GM12878 (cell line): ENCODE measurements around the gene CSMD2. TPM values are rescaled to one million over a fixed set of nuclear protein-coding genes. Genes with fewer than 3 reads are reported as not detected.

Experiments
- ATAC-seq: fragments of 200-7000 bp; cut with Tn5 transposase; 3 replicates; pipeline ENCODE4 v1.9.1; 2020; ENCODE audit warnings: mild to moderate bottlenecking, moderate library complexity
- BruUV-seq: library from RNA; stranded (reverse); fragments of 400-500 nt; replicated peaks from 2 replicates; lab custom pipeline; 2021; lab: Mats Ljungman, UMichigan
- CTCF ChIA-PET: fragments of 300-600 bp; sonication (Branson Sonifier 250); formaldehyde crosslinking; extraction: SDS; loops from one replicate; lab custom pipeline; 2021; ENCODE audit warnings: inconsistent platforms; lab: Yijun Ruan, JAX
- POLR2A ChIA-PET: fragments of 350-600 bp; formaldehyde crosslinking; extraction: SDS; loops from one replicate; lab custom pipeline; 2021; ENCODE audit warnings: inconsistent platforms; lab: Charles Lee
- RAD21 ChIA-PET: fragments of 300-600 bp; sonication (Branson Sonifier 250); formaldehyde crosslinking; loops from one replicate; lab custom pipeline; 2023; ENCODE audit warnings: antibody characterized with exemption; ENCODE audit not compliant: unreplicated experiment; lab: Charles Lee
- SMC1A ChIA-PET: fragments of 300-600 bp; sonication (Branson Sonifier 250); formaldehyde crosslinking; loops from one replicate; lab custom pipeline; 2023; ENCODE audit not compliant: unreplicated experiment, uncharacterized antibody; lab: Charles Lee
- DNase-seq: peaks from one replicate; pipeline ENCODE4 v3.0.0-alpha.2; 2011; ENCODE audit warnings: low read depth, low spot score
- FAIRE-seq: peaks from 3 replicates; lab custom pipeline; 2011; peaks lifted over from hg19 to GRCh38; lab: Jason Lieb, UNC
- H2AFZ ChIP-seq: 2 replicates; pipeline ENCODE4 v1.6.0; 2011; ENCODE audit warnings: low read depth, low read length, control low read depth; ENCODE audit not compliant: control insufficient read depth
- H3K27ac ChIP-seq: 2 replicates; pipeline ENCODE4 v1.5.1; 2011; ENCODE audit warnings: control low read depth; ENCODE audit not compliant: control insufficient read depth, insufficient read depth
- H3K27me3 ChIP-seq, 2 experiments: replicated peaks in 1 of 2; 2 replicates each; pipeline versions ENCODE4 v1.6.0 to v1.6.1; 2011; ENCODE audit warnings: low read length in 1 of 2; ENCODE audit not compliant: control insufficient read depth in 2 of 2, insufficient read depth in 2 of 2
- H3K36me3 ChIP-seq, 2 experiments: 2 replicates each; pipeline ENCODE4 v1.5.1; 2011; ENCODE audit warnings: low read length in 1 of 2; ENCODE audit not compliant: control insufficient read depth in 2 of 2, insufficient read depth in 2 of 2
- H3K4me1 ChIP-seq: 2 replicates; pipeline ENCODE4 v1.6.1; 2011; ENCODE audit warnings: mild to moderate bottlenecking, low read length, moderate library complexity, mixed read lengths; ENCODE audit not compliant: control insufficient read depth, insufficient read depth
- H3K4me2 ChIP-seq: 2 replicates; pipeline ENCODE4 v1.6.0; 2011; ENCODE audit warnings: control low read depth; ENCODE audit not compliant: control insufficient read depth, insufficient read depth
- H3K4me3 ChIP-seq: fragments of 200-600 bp; sonication (generic); 2 replicates; pipeline ENCODE4 v1.5.1; 2016
- H3K79me2 ChIP-seq: 2 replicates; pipeline ENCODE4 v1.6.0; 2011; ENCODE audit warnings: low read length; ENCODE audit not compliant: control insufficient read depth, insufficient read depth
- H3K9ac ChIP-seq: 2 replicates; pipeline ENCODE4 v1.8.0; 2011; ENCODE audit warnings: low read length, control low read depth, mixed read lengths; ENCODE audit not compliant: control insufficient read depth, insufficient read depth
- H3K9me3 ChIP-seq: replicated peaks from 3 replicates; pipeline ENCODE4 v1.5.1; 2011; ENCODE audit warnings: mild to moderate bottlenecking, low read length; ENCODE audit not compliant: control insufficient read depth, insufficient read depth
- H4K20me1 ChIP-seq: 2 replicates; pipeline ENCODE4 v1.6.0; 2011; ENCODE audit not compliant: control insufficient read depth, insufficient read depth
- BCL11A ChIP-seq: IDR thresholded peaks from 2 replicates; pipeline ENCODE4 v1.6.1; 2011; ENCODE audit warnings: low read depth, low read length
- CREB1 ChIP-seq: IDR thresholded peaks from 2 replicates; pipeline ENCODE4 v1.6.1; 2012; ENCODE audit warnings: low read depth, mild to moderate bottlenecking, inconsistent platforms
- E4F1 ChIP-seq: fragments of 450-650 bp; IDR thresholded peaks from 2 replicates; pipeline ENCODE4 v1.6.1; 2018; ENCODE audit warnings: borderline replicate concordance, mild to moderate bottlenecking; ENCODE audit not compliant: partially characterized antibody
- HDAC6 ChIP-seq: fragments of 200-600 bp; sonication (generic); IDR thresholded peaks from one replicate; pipeline ENCODE4 v1.8.0; 2017; ENCODE audit warnings: antibody characterized with exemption; ENCODE audit not compliant: unreplicated experiment
- JUNB ChIP-seq: IDR thresholded peaks from 2 replicates; pipeline ENCODE4 v1.6.1; 2016; ENCODE audit warnings: antibody characterized with exemption, mild to moderate bottlenecking
- LARP7 ChIP-seq: fragments of 450-650 bp; IDR thresholded peaks from 2 replicates; pipeline ENCODE4 v1.6.1; 2017; ENCODE audit warnings: mild to moderate bottlenecking
- MTA3 ChIP-seq: IDR thresholded peaks from 2 replicates; pipeline ENCODE4 v1.6.1; 2012; ENCODE audit warnings: low read length, inconsistent platforms, borderline replicate concordance
- NKRF ChIP-seq: fragments of 450-650 bp; conservative IDR thresholded peaks from 2 replicates; pipeline ENCODE4 v1.6.1; 2017; ENCODE audit warnings: mild to moderate bottlenecking, moderate library complexity
- PAX8 ChIP-seq: fragments of 450-650 bp; IDR thresholded peaks from 2 replicates; pipeline ENCODE4 v1.6.1; 2017; ENCODE audit warnings: mild to moderate bottlenecking, moderate library complexity
- SMC3 ChIP-seq: IDR thresholded peaks from 2 replicates; pipeline ENCODE4 v1.6.1; 2011; ENCODE audit warnings: low read length, improper control_type of control experiment, borderline replicate concordance
- SP1 ChIP-seq: IDR thresholded peaks from one replicate; pipeline ENCODE4 v1.6.1; 2011; ENCODE audit warnings: low read depth, low read length
- TCF12 ChIP-seq: IDR thresholded peaks from 2 replicates; pipeline ENCODE4 v1.6.1; 2011; ENCODE audit warnings: low read depth, mild to moderate bottlenecking, low read length
- ZBTB40 ChIP-seq: fragments of 450-650 bp; IDR thresholded peaks from 2 replicates; pipeline ENCODE4 v1.6.1; 2016; ENCODE audit warnings: mild to moderate bottlenecking, moderate library complexity, borderline replicate concordance
- whole genome bisulfite sequencing: methylation state at CpG from one replicate; pipeline ENCODE4 v1.1.6; 2016; ENCODE audit warnings: low lambda C conversion rate; ENCODE audit not compliant: insufficient replicate concordance, insufficient coverage; ENCODE audit errors: missing lambda C conversion rate; 5-methylcytosine and 5-hydroxymethylcytosine counted together
- in situ Hi-C: fragments of 300-500 bp; cut with MboI; formaldehyde crosslinking; loops from 9 replicates; pipeline ENCODE4 v1.14.3; 2018; ENCODE audit warnings: mixed read lengths
- intact Hi-C: fragments of 100-400 bp; cut with micrococcal nuclease; formaldehyde crosslinking; loops from one replicate; pipeline ENCODE4 v1.14.2; 2022; ENCODE audit not compliant: unreplicated experiment
- polyA plus RNA-seq, 11 experiments: library from polyadenylated mRNA; depleted of rRNA in 4 of 11; unstranded in 6 of 11; stranded (reverse) in 5 of 11; fragments of >200 nt; fragmentation: Nextera tagmentation in 4 of 11; fragmentation: Illumina TruSeq in 1 of 11; extraction: Ambion mirVana in 4 of 11; extraction: Trizol in 1 of 11; gene quantifications; 1 replicate in 1 of 11; 2 replicates in 10 of 11; pipeline versions ENCODE4 v1.2.1 to v1.2.3, GENCODE V29; 2011 to 2016; ENCODE audit warnings: inconsistent platforms in 2 of 11, missing spikeins in 2 of 11, low read depth in 1 of 11
- total RNA-seq, 4 experiments: library from RNA; depleted of rRNA in 3 of 4; stranded (reverse); fragments of >200 nt in 3 of 4; fragmentation: Illumina TruSeq in 1 of 4; extraction: Trizol in 1 of 4; gene quantifications; 2 replicates each; pipeline versions ENCODE4 v1.2.1 to v1.2.3, GENCODE V29; 2013 to 2021

The CSMD2 gene
- total and polyA plus RNA-seq, 10 of the 15 experiments (the other 5 are each of a cell fraction or from before 2014, with no cell fraction given), result under 0.01 TPM; not detected in 9

- no peak overlapping the region for H3K27ac ChIP-seq
- ChIA-PET CTCF (interaction anchor here (0.9 kb wide), 1 partner anchor 27 kb away, joined by 5 read pairs; no protein-coding TSS in a partner anchor), SMC1A (interaction anchor here (1.1 kb wide), 1 partner anchor 13 kb away, joined by 3 read pairs; no protein-coding TSS in a partner anchor), RAD21 (no interaction called here), POLR2A (no interaction called here)
- no peak for TF ChIP-seq PAX8
- no peak for TF ChIP-seq CREB1
- no peak for TF ChIP-seq TCF12
- no peak for TF ChIP-seq SMC3
- no peak for TF ChIP-seq MTA3
- no peak for TF ChIP-seq ZBTB40
- no peak for TF ChIP-seq BCL11A
- TF ChIP-seq SP1, result no peak
- TF ChIP-seq LARP7, result no peak
- no peak for TF ChIP-seq NKRF
- no peak for TF ChIP-seq E4F1
- TF ChIP-seq HDAC6, result no peak
- no peak for TF ChIP-seq JUNB
- no peaks in the 10 kb centered on the region for H4K20me1 ChIP-seq
- no peak overlapping the region for H2AFZ ChIP-seq
- H3K4me1 ChIP-seq, result no peaks in the 10 kb centered on the region
- no peak for DNase-seq
- intact Hi-C loops, result no loop called here
- H3K36me3 ChIP-seq, result no peaks in the 10 kb centered on the region
- H3K9me3 ChIP-seq, result no peaks in the 10 kb centered on the region
- no TSS peak for BruUV-seq
- ATAC-seq, result no peak
- WGBS, result 20% methylated on average over 5 of the region's 5 CpGs
- H3K79me2 ChIP-seq, result no peaks in the 10 kb centered on the region
- peaks cover 0 to 5% of the 10 kb centered on the region in 2 experiments; a peak in 2 of 4 replicates for H3K27me3 ChIP-seq
- H3K4me2 ChIP-seq, result no peak overlapping the region
- no peak overlapping the region for H3K4me3 ChIP-seq
- in situ Hi-C loops, result no loop called here
- H3K9ac ChIP-seq, result no peak overlapping the region
- no peak for FAIRE-seq
Measured at GRCh38 chr1:33660244-33660643, 504.8 kb downstream of the CSMD2 start.
